Immature natural killer cell (primary cell): ENCODE measurements around the gene SEPTIN1. TPM values are rescaled to one million over a fixed set of nuclear protein-coding genes. Genes with fewer than 3 reads are reported as not detected.
"Not testable (repeated sequence)": the region's sequence is repeated elsewhere in the genome, so short reads cannot be mapped to it uniquely, and the experiment has no call there.

ENCODE experiments used
- DNase-seq, 3 donors: peaks; one replicate each; pipeline ENCODE4 v3.0.0; 2022; ENCODE audit warnings: mixed read lengths in 1 of 3
- H3K27ac Mint-ChIP-seq, 6 donors: one replicate each; pipeline ENCODE4 v1.8.0; 2020; ENCODE audit warnings: mixed read lengths in 6 of 6, mild to moderate bottlenecking in 5 of 6, inconsistent platforms in 4 of 6, moderate library complexity in 3 of 6
- H3K27me3 Mint-ChIP-seq, 3 donors: one replicate each; pipeline ENCODE4 v1.8.0; 2020 to 2021; ENCODE audit warnings: low read depth in 3 of 3, mild to moderate bottlenecking in 3 of 3, mixed read lengths in 3 of 3, moderate library complexity in 3 of 3, inconsistent platforms in 1 of 3
- H3K36me3 Mint-ChIP-seq, 3 donors: one replicate each; pipeline ENCODE4 v1.8.0; 2020; ENCODE audit warnings: mixed read lengths in 3 of 3, inconsistent platforms in 2 of 3, mild to moderate bottlenecking in 2 of 3
- H3K4me1 Mint-ChIP-seq, 2 donors: one replicate each; pipeline ENCODE4 v1.8.0; 2020; ENCODE audit warnings: inconsistent platforms in 2 of 2, mild to moderate bottlenecking in 2 of 2, mixed read lengths in 2 of 2, moderate library complexity in 1 of 2
- H3K4me3 Mint-ChIP-seq, 5 donors: one replicate each; pipeline ENCODE4 v1.8.0; 2020; ENCODE audit warnings: mild to moderate bottlenecking in 5 of 5, mixed read lengths in 5 of 5, inconsistent platforms in 3 of 5, moderate library complexity in 3 of 5
- H3K9me3 Mint-ChIP-seq, 6 donors: one replicate each; pipeline ENCODE4 v1.8.0; 2020; ENCODE audit warnings: mild to moderate bottlenecking in 6 of 6, mixed read lengths in 6 of 6, inconsistent platforms in 4 of 6, moderate library complexity in 3 of 6
- polyA plus RNA-seq, 3 donors: library from polyadenylated mRNA; unstranded; fragments of 300-500 nt; fragmentation: Illumina TruSeq; gene quantifications; one replicate each; pipeline ENCODE4 v1.2.3, GENCODE V29; 2021

SEPTIN1 gene
- polyA plus RNA-seq, 3 donors from 2014 or later = 155 to 213 (median 161) TPM

- peak overlapping the region in 4 of 6 donors; percentile 6 to 75 (median 56) for H3K27ac Mint-ChIP-seq
- peaks cover 56 to 59% of the 10 kb centered on the region in 2 donors for H3K4me1 Mint-ChIP-seq
- DNase-seq, H3K36me3 Mint-ChIP-seq, H3K9me3 Mint-ChIP-seq: not testable (repeated sequence)
- peak overlapping the region; percentile 44 to 90 (median 77) for H3K4me3 Mint-ChIP-seq
- peaks cover 11 to 20% (median 13%) of the 10 kb centered on the region in 3 donors for H3K27me3 Mint-ChIP-seq
Observed at GRCh38 chr16:30396627-30397026, 14.3 kb upstream of the SEPTIN1 start.

GRCh38 chr16:30395992-30396585 is 13.7 kb upstream of the SEPTIN1 start:
- peaks cover 51 to 55% of the 10 kb centered on the region in 2 donors for H3K4me1 Mint-ChIP-seq

DNA sequence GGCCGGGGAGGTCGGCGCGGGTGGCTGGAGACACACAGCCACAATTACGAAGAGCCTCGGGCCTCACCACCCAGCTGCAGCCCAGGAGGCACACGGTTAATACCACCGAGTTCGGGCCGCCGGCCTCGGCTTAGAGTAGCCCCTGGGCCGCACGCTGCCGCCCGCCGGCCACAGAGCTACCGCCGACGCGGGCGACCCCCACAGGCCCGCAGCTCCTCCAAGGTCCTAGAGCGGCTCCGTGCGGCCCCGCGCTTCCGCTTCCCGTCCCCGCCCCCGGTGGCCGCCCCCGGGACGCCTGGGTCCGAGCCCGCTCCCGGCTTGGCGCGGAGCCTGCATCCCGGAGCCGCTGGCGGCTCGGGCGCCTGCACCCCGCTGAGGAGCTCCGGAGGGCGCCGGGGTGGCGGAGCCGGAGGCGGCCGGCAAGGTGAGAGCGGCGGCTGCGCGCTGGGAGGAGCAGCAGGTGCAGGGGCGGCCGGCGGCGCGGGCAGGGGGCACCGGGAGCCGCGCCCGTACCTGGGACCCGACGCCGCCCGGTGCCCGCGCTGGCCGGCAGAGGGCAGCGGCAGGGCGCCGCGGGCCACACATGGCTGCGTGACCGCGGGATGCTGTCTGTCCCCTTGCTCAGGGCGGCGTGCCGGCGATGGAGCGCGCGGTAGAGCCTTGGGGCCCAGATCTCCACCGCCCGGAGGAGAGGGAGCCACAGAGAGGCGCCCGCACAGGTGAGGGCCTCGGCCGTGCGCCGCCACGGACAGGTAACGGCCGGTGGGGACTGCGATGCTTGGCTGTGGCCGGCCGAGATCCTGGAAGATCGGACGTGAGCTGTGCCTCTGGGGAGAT is 13.0 kb upstream of the SEPTIN1 start, which contains the start of gene ZNF48:
TSS of gene ZNF48 (plus strand) at position 266 of the 837 bp plus-strand sequence. CDS start at position 641, 375 bp downstream.
- Mint-ChIP-seq H3K27me3 (peaks cover 9 to 13% (median 10%) of the 10 kb centered on the region in 3 donors), H3K9me3 (no peaks in the 10 kb centered on the region), H3K36me3 (no peaks in the 10 kb centered on the region), H3K27ac (peak within 1 kb of the TSS; percentile 33 to 88 (median 54)), H3K4me1 (peaks cover 45 to 49% of the 10 kb centered on the region in 2 donors), H3K4me3 (peak within 1 kb of the TSS; percentile 77 to 90 (median 87))
- peak; percentile 70 to 79 (median 72) for DNase-seq

More at GRCh38 chr16:30395992-30396585, 13.7 kb upstream of the SEPTIN1 start:
- no peak for DNase-seq
- no peaks in the 10 kb centered on the region for H3K9me3 Mint-ChIP-seq
- H3K4me3 Mint-ChIP-seq = peak overlapping the region; percentile 77 to 90 (median 82)
- H3K36me3 Mint-ChIP-seq = no peaks in the 10 kb centered on the region
- H3K27me3 Mint-ChIP-seq = peaks cover 9 to 14% (median 13%) of the 10 kb centered on the region in 3 donors
- H3K27ac Mint-ChIP-seq = peak overlapping the region; percentile 4 to 82 (median 44)

DNA sequence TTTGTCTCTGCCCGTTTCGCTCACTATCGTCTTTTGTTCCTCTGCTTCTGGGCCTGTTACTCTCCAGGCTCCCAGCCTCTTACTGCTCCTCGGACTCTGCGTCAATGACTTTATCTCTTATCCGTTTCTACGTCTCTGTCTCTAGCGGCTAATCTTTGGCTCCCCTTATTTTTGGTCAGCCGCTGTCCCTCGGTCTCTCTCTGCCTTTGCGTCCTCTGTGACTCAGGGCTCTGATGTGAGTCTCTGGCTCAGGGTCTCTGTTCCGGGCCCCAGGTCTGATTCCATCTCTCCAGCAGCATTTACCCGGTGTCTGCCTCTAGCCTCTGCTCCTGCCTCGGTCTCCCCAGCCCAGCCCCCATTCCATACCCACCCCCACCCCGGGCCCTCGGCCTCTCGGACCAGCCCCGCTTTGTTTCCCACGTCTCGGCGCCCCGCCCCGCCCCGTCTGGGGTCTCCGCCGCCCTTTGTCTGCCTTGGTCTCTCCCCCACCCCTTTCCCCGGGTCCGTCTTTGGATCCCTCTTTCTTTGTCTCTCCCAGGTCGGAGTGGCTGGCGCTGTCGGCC is 12.3 kb upstream of the SEPTIN1 start:
- peaks cover 38 to 42% of the 10 kb centered on the region in 2 donors for H3K4me1 Mint-ChIP-seq
- H3K9me3 Mint-ChIP-seq = no peaks in the 10 kb centered on the region
- no peaks in the 10 kb centered on the region for H3K36me3 Mint-ChIP-seq

DNA sequence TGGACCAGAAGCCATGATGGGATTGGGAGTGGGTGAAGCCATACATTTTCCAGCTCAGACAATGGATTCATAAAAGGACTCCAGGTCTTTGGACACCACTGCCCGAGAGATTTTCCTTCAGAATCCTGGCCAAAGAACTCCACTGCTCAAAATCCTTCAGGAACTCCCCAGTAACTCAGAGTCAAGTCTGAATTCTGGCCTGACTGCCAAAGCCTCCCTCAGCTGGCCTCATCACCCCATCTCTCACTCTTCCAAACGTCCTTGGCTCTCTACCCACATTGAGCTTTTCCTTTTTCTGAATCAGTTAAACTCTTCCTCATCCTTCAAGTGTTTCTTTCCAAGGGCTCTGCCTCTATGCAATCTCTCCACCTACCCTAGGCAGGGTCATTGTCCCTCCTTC is 1.2 kb upstream of the SEPTIN1 start:
- Mint-ChIP-seq H3K4me1 (peaks cover 51 to 55% of the 10 kb centered on the region in 2 donors), H3K36me3 (peaks cover 3 to 4% (median 4%) of the 10 kb centered on the region in 3 donors)
- no peak for DNase-seq

More for the DNA sequence above, 12.3 kb upstream of the SEPTIN1 start:
- peaks cover 3 to 10% (median 6%) of the 10 kb centered on the region in 3 donors for H3K27me3 Mint-ChIP-seq
- H3K4me3 Mint-ChIP-seq = peak overlapping the region; percentile 77 to 89 (median 85)
- no peak for DNase-seq
- peak overlapping the region; percentile 10 to 88 (median 54) for H3K27ac Mint-ChIP-seq

GRCh38 chr16:30381291-30382041 is 895 bp downstream of the SEPTIN1 start:
- Mint-ChIP-seq H3K36me3 (peaks cover 3 to 4% (median 4%) of the 10 kb centered on the region in 3 donors), H3K9me3 (no peaks in the 10 kb centered on the region), H3K4me3 (peak overlapping the region; percentile 79 to 93 (median 88)), H3K27me3 (peaks cover 10 to 24% (median 21%) of the 10 kb centered on the region in 3 donors), H3K4me1 (peaks cover 67 to 68% of the 10 kb centered on the region in 2 donors), H3K27ac (peak overlapping the region; percentile 96 to 100 (median 99))
- DNase-seq = no peak

More for the DNA sequence above, 1.2 kb upstream of the SEPTIN1 start:
- peak overlapping the region; percentile 96 to 100 (median 99) for H3K27ac Mint-ChIP-seq
- peaks cover 3 to 16% (median 8%) of the 10 kb centered on the region in 3 donors for H3K27me3 Mint-ChIP-seq
- H3K9me3 Mint-ChIP-seq = no peaks in the 10 kb centered on the region
- peak overlapping the region; percentile 44 to 88 (median 72) for H3K4me3 Mint-ChIP-seq

DNA sequence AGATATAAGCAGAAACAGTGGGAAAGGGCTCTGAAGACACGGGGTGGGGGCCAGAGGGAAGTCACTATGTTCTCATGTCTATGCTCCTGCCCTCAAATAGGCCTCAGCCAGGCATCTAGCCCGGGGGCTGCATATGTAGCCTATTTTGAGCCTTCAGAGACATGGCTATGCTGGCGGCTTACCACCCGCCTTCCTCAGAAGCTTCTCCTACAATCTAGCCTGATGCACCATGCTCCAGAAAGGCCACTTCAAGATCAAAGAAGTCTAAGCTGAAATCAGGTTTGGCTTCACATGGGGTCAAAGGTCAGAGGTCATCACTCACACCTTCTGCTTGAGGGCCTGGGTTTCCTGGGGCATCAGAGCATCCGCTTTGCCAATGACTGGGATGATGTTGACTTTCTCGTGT is 1.6 kb downstream of the SEPTIN1 start:
- no peak for DNase-seq
- Mint-ChIP-seq H3K36me3 (peaks cover 3 to 4% (median 4%) of the 10 kb centered on the region in 3 donors), H3K4me1 (peaks cover 67 to 68% of the 10 kb centered on the region in 2 donors), H3K9me3 (no peaks in the 10 kb centered on the region), H3K4me3 (peak overlapping the region; percentile 56 to 93 (median 64)), H3K27me3 (peaks cover 10 to 24% (median 21%) of the 10 kb centered on the region in 3 donors), H3K27ac (peak overlapping the region; percentile 87 to 100 (median 99))

DNA sequence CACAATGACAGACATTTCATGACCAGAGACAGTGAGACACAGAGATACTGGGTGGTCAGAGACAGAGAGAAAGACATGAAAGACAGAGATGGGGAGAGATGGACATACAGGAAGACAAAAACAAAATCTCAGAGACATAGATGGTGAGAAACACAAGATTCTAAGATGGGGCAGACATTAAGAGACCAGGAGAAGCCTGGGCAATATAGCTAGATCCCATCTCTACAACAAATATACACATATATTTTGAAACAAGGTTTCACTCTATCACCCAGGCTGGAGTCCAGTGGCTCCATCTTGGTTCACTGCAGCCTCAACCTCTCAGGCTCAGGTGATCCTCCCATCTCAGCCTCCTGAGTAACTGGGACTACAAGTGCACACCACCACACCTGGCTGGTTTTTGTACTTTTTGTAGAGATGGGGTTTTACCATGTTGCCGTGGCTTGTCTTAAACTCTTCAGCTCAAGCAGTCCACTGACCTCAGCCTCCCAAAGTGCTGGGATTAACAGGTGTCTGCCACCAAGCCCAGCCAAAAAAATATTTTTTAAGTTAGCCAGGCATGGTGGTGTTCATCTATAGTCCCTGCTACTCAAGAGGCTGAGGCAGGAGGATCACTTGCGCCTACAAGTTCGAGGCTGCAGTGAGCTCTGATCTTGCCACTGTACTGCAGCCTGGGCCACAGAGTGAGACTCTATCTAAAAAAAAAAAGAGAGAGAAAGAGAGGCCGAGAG is 2.1 kb downstream of the SEPTIN1 start:
- Mint-ChIP-seq H3K36me3 (peaks cover 3 to 4% (median 4%) of the 10 kb centered on the region in 3 donors), H3K4me3 (peak overlapping the region; percentile 65 to 95 (median 93)), H3K9me3 (no peaks in the 10 kb centered on the region), H3K27ac (peak overlapping the region; percentile 98 to 100 (median 99)), H3K4me1 (peaks cover 66 to 67% of the 10 kb centered on the region in 2 donors), H3K27me3 (peaks cover 10 to 24% (median 21%) of the 10 kb centered on the region in 3 donors)
- no peak for DNase-seq

DNA sequence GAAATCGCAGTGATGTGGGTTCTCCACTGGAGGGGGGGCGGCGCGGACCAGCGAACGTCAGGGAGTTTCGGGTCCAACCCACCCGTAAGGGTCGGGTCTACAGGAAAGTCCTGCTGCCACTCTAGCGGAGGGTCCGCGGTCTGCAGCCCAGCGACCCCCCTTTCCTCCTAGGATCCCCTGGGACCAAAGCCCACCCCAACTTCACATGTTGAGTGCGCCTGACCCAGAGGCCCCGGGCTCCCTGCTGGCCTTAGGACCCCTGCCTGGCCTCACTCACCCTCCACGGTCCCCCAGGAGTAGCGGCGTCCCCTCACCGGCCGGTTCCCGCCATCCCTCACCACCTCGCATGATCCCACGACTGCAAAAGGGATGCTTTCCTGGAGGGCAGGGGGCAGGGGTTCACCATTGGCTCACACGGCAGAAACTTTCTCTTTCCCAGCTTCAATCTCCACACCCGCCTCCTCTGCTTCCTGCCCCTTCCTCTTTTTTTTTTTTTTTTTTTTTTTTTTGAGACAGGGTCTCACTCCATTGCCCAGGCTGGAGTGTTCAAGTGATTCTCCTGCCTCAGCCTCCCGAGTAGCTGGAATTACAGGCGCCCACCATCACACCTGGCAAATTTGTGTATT is 3.1 kb downstream of the SEPTIN1 start:
- H3K9me3 Mint-ChIP-seq = no peaks in the 10 kb centered on the region
- H3K27me3 Mint-ChIP-seq = peaks cover 10 to 22% (median 21%) of the 10 kb centered on the region in 3 donors
- H3K4me3 Mint-ChIP-seq = peak overlapping the region; percentile 93 to 95 (median 93)
- no peak for DNase-seq
- H3K36me3 Mint-ChIP-seq = peaks cover 3 to 4% (median 4%) of the 10 kb centered on the region in 3 donors
- peaks cover 65 to 67% of the 10 kb centered on the region in 2 donors for H3K4me1 Mint-ChIP-seq
- H3K27ac Mint-ChIP-seq = peak overlapping the region; percentile 99 to 100 (median 99)

- peak overlapping the region; percentile 99 to 100 (median 99) for H3K27ac Mint-ChIP-seq
- H3K4me1 Mint-ChIP-seq = peaks cover 61 to 62% of the 10 kb centered on the region in 2 donors
- H3K9me3 Mint-ChIP-seq = no peaks in the 10 kb centered on the region
- peaks cover 3 to 4% (median 4%) of the 10 kb centered on the region in 3 donors for H3K36me3 Mint-ChIP-seq
- peak; percentile 99 for DNase-seq
- peaks cover 10 to 22% (median 21%) of the 10 kb centered on the region in 3 donors for H3K27me3 Mint-ChIP-seq
- H3K4me3 Mint-ChIP-seq = peak overlapping the region; percentile 93 to 95 (median 93)
Observed at GRCh38 chr16:30378236-30379157, 3.9 kb downstream of the SEPTIN1 start.

DNA sequence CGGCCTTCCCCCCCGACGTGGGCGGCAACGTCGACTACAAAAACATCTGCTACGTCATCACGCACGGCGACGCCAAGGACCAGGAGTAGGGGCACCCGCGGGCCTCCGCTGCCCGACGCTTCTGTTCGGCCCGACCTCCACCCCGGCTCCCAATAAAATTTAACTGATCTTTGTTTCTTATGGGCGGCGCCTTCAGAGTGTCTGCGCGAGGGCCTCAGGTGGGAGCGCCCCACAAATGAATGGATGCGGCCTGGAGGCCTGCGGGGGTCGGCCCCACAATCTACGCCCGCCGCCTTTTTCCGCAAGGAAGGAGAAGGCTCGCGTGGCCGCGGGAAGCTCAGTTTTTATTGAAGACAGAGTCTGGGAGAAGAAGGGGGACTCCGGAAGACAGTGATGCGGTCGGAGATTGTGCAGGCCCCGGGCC is 4.5 kb downstream of the SEPTIN1 start:
- peak; percentile 85 to 91 (median 90) for DNase-seq
- Mint-ChIP-seq H3K27ac (peak overlapping the region; percentile 99 to 100 (median 99)), H3K27me3 (peaks cover 10 to 21% (median 18%) of the 10 kb centered on the region in 3 donors), H3K4me1 (peaks cover 54 to 58% of the 10 kb centered on the region in 2 donors), H3K36me3 (peaks cover 3 to 4% (median 4%) of the 10 kb centered on the region in 3 donors), H3K9me3 (no peaks in the 10 kb centered on the region), H3K4me3 (peak overlapping the region; percentile 93 to 95 (median 93))
